ENCODE results near the gene GYG1.

GYG1 gene

GRCh38 chr3:149018247-149018646 is 26.9 kb downstream of the GYG1 start:
- H3K27me3 ChIP-seq (ENCODE audit: control insufficient read depth, insufficient read depth, low read length) = no peaks in the 10 kb centered on the region
- peaks cover 2% of the 10 kb centered on the region; the same call in 1 of the 2 replicates for H3K36me3 ChIP-seq (ENCODE audit: control insufficient read depth, insufficient read depth, low read length)
- H3K9ac ChIP-seq (ENCODE audit: low read depth, low read length) = no peak overlapping the region
- no peak overlapping the region for H3K4me3 ChIP-seq (ENCODE audit: low read depth, low read length)
- H3K9me3 ChIP-seq (ENCODE audit: control insufficient read depth, insufficient read depth, low read length) = no peaks in the 10 kb centered on the region
- no peak overlapping the region for H3K27ac ChIP-seq (ENCODE audit: low read depth, low read length)
- H3K4me1 ChIP-seq (ENCODE audit: control insufficient read depth, insufficient read depth, low read length) = peaks cover 33% of the 10 kb centered on the region

- H3K36me3 ChIP-seq (ENCODE audit: control insufficient read depth, insufficient read depth, low read length) = peaks cover 9% of the 10 kb centered on the region
- no peak overlapping the region for H3K9ac ChIP-seq (ENCODE audit: low read depth, low read length)
- no peak overlapping the region for H3K4me3 ChIP-seq (ENCODE audit: low read depth, low read length)
- H3K4me1 ChIP-seq (ENCODE audit: control insufficient read depth, insufficient read depth, low read length) = peaks cover 31% of the 10 kb centered on the region
- peaks cover 3% of the 10 kb centered on the region for H3K9me3 ChIP-seq (ENCODE audit: control insufficient read depth, insufficient read depth, low read length)
- no peak overlapping the region for H3K27ac ChIP-seq (ENCODE audit: low read depth, low read length)
- H3K27me3 ChIP-seq (ENCODE audit: control insufficient read depth, insufficient read depth, low read length) = no peaks in the 10 kb centered on the region
Observed at GRCh38 chr3:149019580-149019979, 28.2 kb downstream of the GYG1 start.

GRCh38 chr3:149020196-149020838 is 29.0 kb downstream of the GYG1 start:
- H3K27me3 ChIP-seq (ENCODE audit: control insufficient read depth, insufficient read depth, low read length) = no peaks in the 10 kb centered on the region
- peaks cover 17% of the 10 kb centered on the region for H3K36me3 ChIP-seq (ENCODE audit: control insufficient read depth, insufficient read depth, low read length)
- peaks cover 11% of the 10 kb centered on the region for H3K9me3 ChIP-seq (ENCODE audit: control insufficient read depth, insufficient read depth, low read length)
- no peak overlapping the region for H3K4me3 ChIP-seq (ENCODE audit: low read depth, low read length)
- H3K4me1 ChIP-seq (ENCODE audit: control insufficient read depth, insufficient read depth, low read length) = peaks cover 31% of the 10 kb centered on the region
- 0 out of 2 replicates have a peak overlapping the region, but pooled peaks have one; percentile 5 for H3K9ac ChIP-seq (ENCODE audit: low read depth, low read length)
- H3K27ac ChIP-seq (ENCODE audit: low read depth, low read length) = peak overlapping the region; percentile 57

GRCh38 chr3:149020839-149021252 is 29.5 kb downstream of the GYG1 start:
- H3K36me3 ChIP-seq (ENCODE audit: control insufficient read depth, insufficient read depth, low read length) = peaks cover 19% of the 10 kb centered on the region
- no peaks in the 10 kb centered on the region for H3K27me3 ChIP-seq (ENCODE audit: control insufficient read depth, insufficient read depth, low read length)
- H3K4me3 ChIP-seq (ENCODE audit: low read depth, low read length) = no peak overlapping the region
- H3K9me3 ChIP-seq (ENCODE audit: control insufficient read depth, insufficient read depth, low read length) = peaks cover 14% of the 10 kb centered on the region
- H3K9ac ChIP-seq (ENCODE audit: low read depth, low read length) = no peak overlapping the region
- H3K27ac ChIP-seq (ENCODE audit: low read depth, low read length) = peak overlapping the region; percentile 57
- H3K4me1 ChIP-seq (ENCODE audit: control insufficient read depth, insufficient read depth, low read length) = peaks cover 31% of the 10 kb centered on the region

GRCh38 chr3:149021830-149022229 is 30.5 kb downstream of the GYG1 start:
- peaks cover 14% of the 10 kb centered on the region for H3K9me3 ChIP-seq (ENCODE audit: control insufficient read depth, insufficient read depth, low read length)
- H3K4me3 ChIP-seq (ENCODE audit: low read depth, low read length) = no peak overlapping the region
- peaks cover 31% of the 10 kb centered on the region for H3K4me1 ChIP-seq (ENCODE audit: control insufficient read depth, insufficient read depth, low read length)
- H3K9ac ChIP-seq (ENCODE audit: low read depth, low read length) = no peak overlapping the region
- peaks cover 27% of the 10 kb centered on the region for H3K36me3 ChIP-seq (ENCODE audit: control insufficient read depth, insufficient read depth, low read length)
- H3K27me3 ChIP-seq (ENCODE audit: control insufficient read depth, insufficient read depth, low read length) = no peaks in the 10 kb centered on the region
- no peak overlapping the region for H3K27ac ChIP-seq (ENCODE audit: low read depth, low read length)

GRCh38 chr3:149023951-149024350 is 32.6 kb downstream of the GYG1 start:
- H3K9ac ChIP-seq (ENCODE audit: low read depth, low read length) = no peak overlapping the region
- no peak overlapping the region for H3K27ac ChIP-seq (ENCODE audit: low read depth, low read length)
- no peak overlapping the region for H3K4me3 ChIP-seq (ENCODE audit: low read depth, low read length)
- H3K9me3 ChIP-seq (ENCODE audit: control insufficient read depth, insufficient read depth, low read length) = peaks cover 14% of the 10 kb centered on the region
- H3K36me3 ChIP-seq (ENCODE audit: control insufficient read depth, insufficient read depth, low read length) = peaks cover 43% of the 10 kb centered on the region
- H3K27me3 ChIP-seq (ENCODE audit: control insufficient read depth, insufficient read depth, low read length) = no peaks in the 10 kb centered on the region
- peaks cover 31% of the 10 kb centered on the region for H3K4me1 ChIP-seq (ENCODE audit: control insufficient read depth, insufficient read depth, low read length)

GRCh38 chr3:149026718-149027117 is 35.4 kb downstream of the GYG1 start:
- H3K27me3 ChIP-seq (ENCODE audit: control insufficient read depth, insufficient read depth, low read length) = no peaks in the 10 kb centered on the region
- H3K9me3 ChIP-seq (ENCODE audit: control insufficient read depth, insufficient read depth, low read length) = peaks cover 14% of the 10 kb centered on the region
- H3K4me3 ChIP-seq (ENCODE audit: low read depth, low read length) = no peak overlapping the region
- H3K27ac ChIP-seq (ENCODE audit: low read depth, low read length) = no peak overlapping the region
- no peak overlapping the region for H3K9ac ChIP-seq (ENCODE audit: low read depth, low read length)
- H3K36me3 ChIP-seq (ENCODE audit: control insufficient read depth, insufficient read depth, low read length) = peaks cover 65% of the 10 kb centered on the region
- H3K4me1 ChIP-seq (ENCODE audit: control insufficient read depth, insufficient read depth, low read length) = peaks cover 5% of the 10 kb centered on the region

GRCh38 chr3:149031096-149031495 is 39.8 kb downstream of the GYG1 start:
- no peak overlapping the region for H3K4me3 ChIP-seq (ENCODE audit: low read depth, low read length)
- H3K27ac ChIP-seq (ENCODE audit: low read depth, low read length) = no peak overlapping the region
- H3K4me1 ChIP-seq (ENCODE audit: control insufficient read depth, insufficient read depth, low read length) = no peaks in the 10 kb centered on the region
- peaks cover 74% of the 10 kb centered on the region for H3K36me3 ChIP-seq (ENCODE audit: control insufficient read depth, insufficient read depth, low read length)
- no peaks in the 10 kb centered on the region for H3K27me3 ChIP-seq (ENCODE audit: control insufficient read depth, insufficient read depth, low read length)
- H3K9me3 ChIP-seq (ENCODE audit: control insufficient read depth, insufficient read depth, low read length) = no peaks in the 10 kb centered on the region
- H3K9ac ChIP-seq (ENCODE audit: low read depth, low read length) = no peak overlapping the region

- Histone ChIP-seq H3K27ac (ENCODE audit: low read depth, low read length) (no peak overlapping the region), H3K9me3 (ENCODE audit: control insufficient read depth, insufficient read depth, low read length) (no peaks in the 10 kb centered on the region), H3K9ac (ENCODE audit: low read depth, low read length) (no peak overlapping the region), H3K4me1 (ENCODE audit: control insufficient read depth, insufficient read depth, low read length) (no peaks in the 10 kb centered on the region), H3K27me3 (ENCODE audit: control insufficient read depth, insufficient read depth, low read length) (no peaks in the 10 kb centered on the region), H3K36me3 (ENCODE audit: control insufficient read depth, insufficient read depth, low read length) (peaks cover 77% of the 10 kb centered on the region), H3K4me3 (ENCODE audit: low read depth, low read length) (no peak overlapping the region)
Observed at GRCh38 chr3:149037684-149038083, 46.3 kb downstream of the GYG1 start.

- H3K9ac ChIP-seq (ENCODE audit: low read depth, low read length) = no peak overlapping the region
- H3K4me1 ChIP-seq (ENCODE audit: control insufficient read depth, insufficient read depth, low read length) = no peaks in the 10 kb centered on the region
- no peak overlapping the region for H3K4me3 ChIP-seq (ENCODE audit: low read depth, low read length)
- no peaks in the 10 kb centered on the region for H3K9me3 ChIP-seq (ENCODE audit: control insufficient read depth, insufficient read depth, low read length)
- peaks cover 77% of the 10 kb centered on the region for H3K36me3 ChIP-seq (ENCODE audit: control insufficient read depth, insufficient read depth, low read length)
- H3K27ac ChIP-seq (ENCODE audit: low read depth, low read length) = no peak overlapping the region
- H3K27me3 ChIP-seq (ENCODE audit: control insufficient read depth, insufficient read depth, low read length) = no peaks in the 10 kb centered on the region
Observed at GRCh38 chr3:149038322-149038721, 47.0 kb downstream of the GYG1 start.

- Histone ChIP-seq H3K27ac (ENCODE audit: low read depth, low read length) (no peak overlapping the region), H3K9me3 (ENCODE audit: control insufficient read depth, insufficient read depth, low read length) (no peaks in the 10 kb centered on the region), H3K4me3 (ENCODE audit: low read depth, low read length) (no peak overlapping the region), H3K9ac (ENCODE audit: low read depth, low read length) (no peak overlapping the region), H3K36me3 (ENCODE audit: control insufficient read depth, insufficient read depth, low read length) (peaks cover 95% of the 10 kb centered on the region), H3K4me1 (ENCODE audit: control insufficient read depth, insufficient read depth, low read length) (no peaks in the 10 kb centered on the region), H3K27me3 (ENCODE audit: control insufficient read depth, insufficient read depth, low read length) (no peaks in the 10 kb centered on the region)
Observed at GRCh38 chr3:149042789-149043386, 51.5 kb downstream of the GYG1 start.

All from HUES48 (cell line).